GM12872 (cell line): ENCODE data around the gene UNC5B.

Source experiments
- CTCF ChIP-seq: IDR thresholded peaks from 3 replicates; pipeline ENCODE4 v1.5.1; 2011; ENCODE audit warnings: low read depth, mild to moderate bottlenecking, low read length, moderate library complexity; ENCODE audit not compliant: insufficient read depth

UNC5B gene

GRCh38 chr10:71212318-71213126 is at the start of gene UNC5B:
Gene UNC5B, plus strand, starts transcription at chr10:71212570. Its CDS starts 416 bp downstream, at chr10:71212986.
- TF ChIP-seq CTCF = peak; percentile 15; the same call in 1 of the 3 replicates

GRCh38 chr10:71173466-71173865 is 38.9 kb upstream of the UNC5B start:
- TF ChIP-seq CTCF = no peak

- TF ChIP-seq CTCF = no peak
Observed at GRCh38 chr10:71176661-71177060, 35.7 kb upstream of the UNC5B start.

- no peak for TF ChIP-seq CTCF
Observed at GRCh38 chr10:71177651-71178199, 34.6 kb upstream of the UNC5B start.

GRCh38 chr10:71178880-71179279 is 33.5 kb upstream of the UNC5B start:
- TF ChIP-seq CTCF = no peak

GRCh38 chr10:71179382-71179781 is 33.0 kb upstream of the UNC5B start:
- TF ChIP-seq CTCF = no peak

- no peak for TF ChIP-seq CTCF
Observed at GRCh38 chr10:71184421-71184820, 27.9 kb upstream of the UNC5B start.
